HG02588 (cell line): Measurements from ENCODE around the gene INAFM1.

Experiments used
- ATAC-seq: cut with Tn5 transposase; IDR thresholded peaks from one replicate; pipeline ENCODE4 v1.9.1; 2021; ENCODE audit warnings: mild to moderate bottlenecking, moderate library complexity; ENCODE audit not compliant: unreplicated experiment

Gene INAFM1

DNA sequence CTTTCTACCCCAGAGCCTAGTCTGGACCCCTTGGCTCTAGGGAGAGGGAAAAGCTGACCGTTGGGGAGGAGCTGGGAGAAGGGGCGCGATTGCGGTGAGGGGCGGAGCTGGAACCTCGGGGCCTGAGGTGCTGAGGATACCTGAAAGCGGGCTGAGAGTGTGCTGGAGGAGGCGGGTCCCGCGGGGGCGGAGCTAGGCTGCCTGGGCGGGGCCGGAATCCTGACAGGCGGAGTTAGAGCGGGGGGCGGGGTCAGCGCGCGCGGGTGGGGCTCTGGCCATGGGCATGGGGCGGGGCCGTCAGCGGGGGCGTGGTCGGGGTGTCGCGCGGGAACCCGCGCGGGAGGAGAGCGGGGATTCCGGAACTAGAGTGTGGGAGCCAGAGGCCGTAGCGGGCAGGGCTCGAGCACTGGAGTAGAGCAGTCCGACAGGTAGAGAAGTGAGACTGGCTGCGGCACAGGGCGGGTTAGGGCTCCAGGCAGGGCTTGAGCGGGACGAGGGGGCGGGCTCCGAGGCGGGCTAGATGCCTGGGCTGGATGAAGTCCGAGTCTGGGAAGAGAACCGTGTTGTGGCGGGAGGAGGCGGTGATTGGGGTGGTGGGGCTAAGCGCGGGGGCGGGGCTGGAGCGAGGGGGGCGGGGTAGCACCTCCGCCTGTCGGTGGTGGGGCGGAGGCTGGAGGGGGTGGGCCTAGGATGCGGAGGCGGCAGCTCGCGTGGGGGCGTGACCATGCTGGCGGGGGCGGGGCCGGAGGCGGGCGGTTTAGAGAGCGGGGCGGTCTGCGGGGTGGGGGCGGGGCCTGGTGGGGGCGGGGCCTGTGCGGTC, at the start of gene INAFM1:
INAFM1 (plus strand) TSS at position 815 of the 820 bp plus-strand sequence. CDS start 35 bp downstream, outside the sequence.
- ATAC-seq, result peak; percentile 42

DNA sequence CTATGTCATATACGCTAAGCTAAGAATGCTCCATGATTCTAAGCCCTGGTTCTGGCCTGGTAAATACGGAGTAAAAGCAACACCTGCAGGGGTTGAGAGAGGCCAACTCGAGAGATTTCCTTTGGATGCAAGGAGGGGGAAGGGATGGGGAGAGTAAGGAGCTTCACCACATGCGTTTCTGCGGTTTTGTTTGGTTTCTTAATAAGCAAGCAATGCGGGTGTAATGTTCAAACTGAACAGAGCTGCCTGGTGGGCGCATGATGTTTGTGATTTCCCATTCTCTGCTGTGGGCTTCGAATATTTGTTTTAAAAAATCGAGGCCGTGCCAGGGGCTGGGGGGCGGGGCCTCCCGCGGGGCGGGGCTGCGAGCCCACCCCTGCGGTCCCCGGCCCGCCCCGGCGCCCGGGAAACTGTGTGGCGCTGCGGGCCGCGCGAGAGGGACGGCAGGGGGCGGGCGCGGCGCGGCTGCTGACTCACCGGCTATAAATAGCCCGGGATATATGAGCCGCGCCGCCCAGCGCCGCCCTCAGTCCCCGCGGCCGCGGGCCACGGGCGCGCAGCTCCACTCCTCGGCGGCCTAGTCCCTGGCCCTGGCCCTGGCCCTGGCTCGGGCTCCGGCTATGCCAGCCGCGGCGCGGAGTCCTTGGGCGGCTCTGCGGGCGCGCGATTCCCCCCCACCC, 48.8 kb upstream of the INAFM1 start:
- peak; percentile 46 for ATAC-seq

DNA sequence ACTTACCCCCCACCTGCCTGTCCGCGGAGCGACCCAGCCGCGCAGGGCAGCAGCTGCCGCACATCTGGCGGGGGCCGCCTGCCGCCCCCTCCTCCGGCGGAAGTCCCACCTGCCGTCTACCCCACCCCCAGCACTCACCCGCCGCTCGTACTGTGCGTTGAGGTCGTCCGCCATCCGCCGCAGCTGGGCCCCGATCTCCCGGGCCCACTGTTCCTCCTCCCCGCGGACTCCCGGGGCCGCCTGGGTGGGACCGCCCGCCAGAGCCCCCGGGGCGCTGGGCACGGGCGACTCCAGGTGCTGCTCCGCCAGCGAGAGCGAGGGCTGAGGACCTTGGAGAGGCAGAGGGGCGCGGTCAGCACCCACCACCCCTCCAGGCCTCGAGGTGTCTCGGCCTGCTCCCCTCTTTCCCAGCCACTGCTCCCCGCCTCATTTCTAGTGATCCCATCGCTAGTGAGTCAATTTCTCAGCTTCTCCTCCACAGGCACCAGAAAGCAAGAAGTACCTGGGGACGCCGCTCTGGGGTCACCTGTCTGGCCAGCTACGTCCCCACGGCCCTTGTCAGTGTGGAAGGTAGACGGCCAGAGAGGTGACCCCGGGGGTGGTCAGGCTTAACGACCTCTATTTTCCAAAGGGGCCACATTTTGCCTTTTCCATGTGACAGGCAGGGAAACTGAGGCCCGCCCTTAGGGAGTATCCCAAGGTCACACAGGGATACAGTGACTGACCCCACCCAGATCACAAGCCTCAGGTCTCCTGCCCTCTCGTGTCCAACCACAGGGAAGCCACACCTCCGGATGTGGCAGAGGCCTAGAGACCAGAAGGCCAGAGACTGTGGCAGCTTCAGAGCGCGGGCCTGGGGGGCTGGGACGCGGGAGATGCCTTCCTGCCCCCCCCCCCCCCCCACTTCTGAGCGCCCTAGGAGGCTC, 48.0 kb upstream of the INAFM1 start:
- no peak for ATAC-seq

DNA sequence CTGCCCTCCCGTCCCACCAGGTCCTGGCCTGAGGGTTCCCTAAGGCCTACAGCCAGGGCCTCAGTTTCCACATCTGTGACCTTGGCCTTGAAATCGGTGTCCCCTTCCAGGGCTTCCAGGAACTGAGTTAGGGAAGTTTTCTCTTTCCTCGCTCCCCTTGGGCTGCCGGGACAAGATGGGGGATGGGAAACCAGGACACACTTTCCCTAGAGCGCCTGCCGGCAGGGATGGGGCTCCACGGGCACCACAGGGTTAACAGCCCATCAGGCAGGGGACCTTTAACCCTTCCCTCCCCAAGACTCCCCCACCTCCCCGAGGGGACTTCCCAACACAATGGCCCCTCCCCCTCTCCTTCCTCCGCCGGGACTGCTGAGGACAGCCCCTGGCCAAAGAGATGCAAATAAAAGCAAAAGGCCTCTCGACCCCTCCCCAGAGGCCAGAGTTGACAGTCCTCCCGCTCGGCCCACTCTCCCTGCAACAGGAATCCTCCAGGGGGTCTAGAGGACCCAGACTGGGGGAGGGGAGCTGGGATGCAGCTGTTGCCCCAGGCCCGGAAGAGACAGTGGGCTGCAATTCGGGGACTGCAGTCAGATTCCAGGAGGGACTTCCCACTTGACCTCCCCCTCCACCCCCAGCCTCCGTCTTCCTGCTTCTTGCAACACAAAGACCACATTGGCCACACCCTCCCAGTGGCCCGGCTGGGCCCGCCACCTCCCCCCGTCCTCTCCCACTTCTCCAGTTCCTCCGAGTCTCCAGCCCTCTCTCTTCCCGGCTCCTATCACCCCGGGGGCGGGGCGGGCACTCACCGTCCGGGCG, 47.1 kb upstream of the INAFM1 start:
- ATAC-seq, result no peak

DNA sequence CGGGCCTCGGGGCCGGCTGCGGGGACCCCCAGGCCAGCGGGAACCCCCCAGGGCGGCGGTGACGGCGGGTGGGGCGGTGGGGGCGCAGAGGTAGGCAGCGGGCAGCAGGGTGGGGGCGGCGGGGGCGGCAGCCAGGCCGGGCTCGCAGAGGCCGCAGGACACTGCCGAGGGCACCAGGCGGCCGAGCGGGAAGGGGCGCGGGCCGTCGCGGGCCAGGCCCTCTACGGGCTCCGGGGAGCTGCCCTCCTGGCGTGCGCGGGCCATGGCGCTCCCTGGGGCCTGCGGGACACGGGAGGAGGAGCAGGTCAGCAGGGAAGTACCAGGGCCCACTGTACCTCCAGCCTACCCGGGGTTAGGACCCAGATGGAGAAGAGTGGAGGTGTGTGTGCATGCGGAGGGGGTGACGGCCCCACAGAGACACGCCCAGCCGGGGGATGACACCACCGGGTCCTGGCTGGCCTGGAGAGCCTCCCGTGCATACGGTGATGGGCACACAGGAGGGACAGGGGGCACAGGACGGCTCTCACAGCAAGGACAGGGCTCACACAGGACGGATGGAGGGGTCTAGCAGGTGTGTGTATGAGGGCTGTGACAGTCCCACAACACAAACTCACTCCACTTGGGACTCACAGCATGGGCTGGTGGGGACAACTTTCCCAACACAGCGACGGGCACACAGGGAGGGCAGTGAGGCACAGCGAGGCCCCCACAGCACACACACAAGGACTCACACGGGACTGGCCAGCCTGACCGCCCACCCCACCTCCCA, 46.3 kb upstream of the INAFM1 start:
- no peak for ATAC-seq

DNA sequence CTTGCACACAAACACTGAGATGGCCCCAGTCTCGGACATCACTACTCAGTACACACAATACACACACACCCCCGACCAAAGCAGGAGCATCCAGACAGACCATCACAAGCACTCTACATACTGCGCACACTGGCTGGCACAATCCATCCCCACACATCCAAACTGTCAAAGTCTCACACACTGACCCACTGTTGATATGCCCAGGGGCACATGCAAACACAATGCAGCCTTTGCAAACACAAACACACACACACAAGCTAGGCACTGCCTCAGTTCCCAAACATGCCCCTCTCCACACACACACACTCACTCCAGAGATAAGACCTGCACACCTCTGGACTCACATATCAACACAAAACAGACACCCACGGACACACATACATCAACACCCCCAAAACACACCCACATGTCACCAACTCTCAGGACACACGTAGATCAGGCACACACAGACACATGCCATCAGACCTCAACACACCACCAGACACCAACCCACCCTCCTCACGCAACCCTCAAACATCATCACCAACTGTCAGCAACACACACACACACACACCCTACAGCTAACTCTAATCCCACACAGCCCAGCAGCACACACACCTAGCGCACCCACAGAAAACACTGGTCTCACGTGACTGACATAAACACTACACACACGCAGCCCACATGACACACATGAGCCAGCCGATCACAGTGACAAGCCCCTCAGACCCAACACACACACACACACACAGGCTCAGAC, 45.6 kb upstream of the INAFM1 start:
- ATAC-seq, result no peak

DNA sequence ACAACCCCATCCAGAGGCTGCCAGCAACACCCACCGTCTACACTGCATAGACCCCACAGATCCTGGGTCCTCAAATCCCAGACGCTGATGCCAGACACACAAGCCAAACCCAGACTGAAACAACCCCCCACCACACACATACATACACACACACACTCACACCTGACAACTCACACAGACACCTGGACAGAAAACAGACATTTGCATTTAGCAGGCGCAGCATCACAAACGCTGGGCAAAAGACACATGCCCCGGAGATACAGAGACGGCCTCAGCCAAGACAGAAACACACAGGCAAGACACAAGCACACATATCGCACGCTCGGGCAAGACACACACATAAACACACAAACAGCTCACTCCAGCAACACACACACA, 45.0 kb upstream of the INAFM1 start:
- ATAC-seq, result no peak

DNA sequence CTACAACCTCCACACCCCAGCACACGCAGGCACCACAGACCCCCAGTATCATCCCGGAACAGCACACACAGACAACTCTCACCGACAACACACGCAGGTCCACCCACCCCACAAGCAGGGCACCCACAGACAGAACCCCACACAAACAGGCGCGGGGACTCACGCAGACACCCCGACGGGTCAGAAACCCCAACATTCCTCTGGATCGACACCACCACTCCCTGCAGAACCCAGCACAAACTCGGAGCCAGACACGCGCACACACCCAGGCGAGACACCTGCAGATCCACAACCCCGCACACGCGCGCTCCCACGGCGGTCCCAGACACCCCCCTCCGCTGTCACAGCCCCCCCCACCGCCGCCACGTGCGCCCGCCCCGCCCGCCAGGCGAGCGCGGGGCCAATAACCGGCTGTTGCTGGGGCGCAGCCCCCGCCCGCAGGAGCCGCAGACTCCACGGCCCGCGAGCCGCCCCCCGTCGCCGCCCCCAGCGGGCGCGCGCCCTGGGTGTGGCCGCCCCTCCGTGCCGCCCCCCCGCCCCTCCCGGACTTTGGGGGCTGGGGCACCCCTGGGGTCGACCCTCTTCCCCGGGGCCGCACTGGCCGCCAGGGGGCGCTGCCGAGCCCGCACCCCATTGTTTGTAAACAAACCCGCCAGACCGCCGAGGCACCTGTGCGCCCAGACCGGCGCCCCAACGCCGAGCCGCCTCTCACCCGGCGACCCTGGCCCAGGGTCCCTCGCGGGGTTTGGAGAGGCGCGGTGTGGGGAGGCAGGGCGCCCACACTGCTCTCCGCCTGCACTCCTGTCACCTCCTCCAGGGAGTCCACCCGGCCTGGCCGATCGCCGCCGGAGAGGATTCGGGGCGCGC, 44.4 kb upstream of the INAFM1 start:
- no peak for ATAC-seq

DNA sequence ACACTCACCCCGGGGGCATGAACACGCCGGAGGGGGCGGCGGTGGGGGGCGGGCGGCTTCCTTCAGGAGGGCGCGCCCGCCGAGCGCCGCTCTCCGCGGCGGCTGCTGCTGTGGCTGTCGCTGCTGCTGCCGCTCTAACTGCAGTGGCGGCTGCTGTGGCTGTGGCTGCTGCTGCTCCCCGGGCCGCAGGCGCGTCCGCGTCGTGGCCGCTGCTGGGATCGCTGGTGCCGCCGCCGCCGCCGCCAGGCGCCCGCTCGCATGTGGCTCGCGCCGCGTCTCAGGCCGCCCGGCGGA, 43.8 kb upstream of the INAFM1 start, which contains the start of gene BBC3:
BBC3 (minus strand) TSS at position 279 of the 294 bp plus-strand sequence. CDS start 2,768 bp downstream, outside the sequence.
- ATAC-seq, result no peak

DNA sequence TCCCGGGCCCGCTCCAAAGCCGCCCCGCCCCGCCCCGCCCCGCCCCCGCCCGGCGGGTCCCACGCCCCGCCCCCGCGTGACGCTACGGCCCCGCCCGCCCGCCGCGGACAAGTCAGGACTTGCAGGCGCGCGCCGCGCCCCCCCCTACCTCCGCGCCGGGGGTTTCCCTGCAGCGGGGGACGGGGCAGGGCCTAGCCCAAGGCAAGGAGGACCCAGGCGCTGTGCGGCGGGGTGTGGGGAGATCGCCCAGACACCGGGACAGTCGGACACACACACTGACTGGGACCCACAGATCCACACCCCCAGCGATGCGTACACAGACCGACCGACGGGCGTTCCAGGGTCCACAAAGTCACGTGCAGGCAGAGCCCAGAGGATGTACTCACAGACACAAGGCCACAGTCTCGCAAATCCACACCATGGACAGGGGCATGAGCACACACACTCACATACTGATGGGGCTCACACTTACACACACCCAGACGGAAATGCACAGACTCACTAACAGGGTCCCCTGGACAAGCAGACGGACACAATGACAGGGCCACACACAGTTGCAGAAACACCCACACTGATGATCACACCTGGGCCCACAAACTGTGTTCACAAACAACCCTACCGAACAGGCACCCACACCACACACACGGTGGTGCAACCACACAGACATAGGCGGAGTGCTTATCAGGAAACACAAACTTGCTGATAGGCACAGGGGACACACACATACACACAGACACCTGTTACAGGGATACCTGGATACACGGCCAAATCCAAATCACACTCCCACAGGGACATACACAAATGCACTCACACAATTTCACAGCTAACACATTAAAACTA, 43.2 kb upstream of the INAFM1 start:
- peak; percentile 36 for ATAC-seq

DNA sequence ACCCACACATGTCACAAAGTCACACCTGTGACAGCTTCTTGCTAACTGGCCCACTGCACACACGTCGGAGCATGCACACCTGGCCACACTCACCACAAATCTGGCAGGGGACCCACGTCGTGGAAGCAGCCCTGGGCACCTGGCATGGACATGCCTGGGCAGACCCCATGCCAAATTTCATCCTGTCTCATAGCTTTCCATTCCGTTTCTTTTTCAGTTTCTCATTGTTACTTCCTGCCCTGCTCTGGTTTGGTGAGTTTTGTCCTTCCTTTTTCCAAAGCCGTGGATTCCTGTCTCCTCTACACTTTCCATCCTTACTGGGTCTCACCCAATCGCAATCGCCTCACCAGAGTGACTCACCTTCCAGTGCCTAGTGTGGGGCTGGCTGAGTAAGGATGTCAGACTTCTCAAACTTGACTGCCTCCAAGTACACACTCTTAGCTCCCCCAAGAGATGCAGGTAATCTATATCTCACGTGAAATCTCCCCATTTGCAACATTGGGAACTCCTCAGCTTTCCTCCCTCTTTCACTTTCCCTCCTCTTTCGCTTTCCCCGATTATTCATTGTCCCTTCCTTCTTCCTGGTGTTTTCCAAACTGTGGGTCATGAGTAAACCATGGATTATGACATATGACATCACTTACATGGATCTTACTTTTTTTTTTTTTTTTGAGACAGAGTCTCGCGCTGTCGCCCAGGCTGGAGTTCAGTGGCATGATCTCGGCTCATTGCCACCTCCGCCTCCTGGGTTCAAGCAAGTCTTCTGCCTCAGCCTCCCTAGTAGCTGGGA, 42.1 kb upstream of the INAFM1 start:
- no peak for ATAC-seq

DNA sequence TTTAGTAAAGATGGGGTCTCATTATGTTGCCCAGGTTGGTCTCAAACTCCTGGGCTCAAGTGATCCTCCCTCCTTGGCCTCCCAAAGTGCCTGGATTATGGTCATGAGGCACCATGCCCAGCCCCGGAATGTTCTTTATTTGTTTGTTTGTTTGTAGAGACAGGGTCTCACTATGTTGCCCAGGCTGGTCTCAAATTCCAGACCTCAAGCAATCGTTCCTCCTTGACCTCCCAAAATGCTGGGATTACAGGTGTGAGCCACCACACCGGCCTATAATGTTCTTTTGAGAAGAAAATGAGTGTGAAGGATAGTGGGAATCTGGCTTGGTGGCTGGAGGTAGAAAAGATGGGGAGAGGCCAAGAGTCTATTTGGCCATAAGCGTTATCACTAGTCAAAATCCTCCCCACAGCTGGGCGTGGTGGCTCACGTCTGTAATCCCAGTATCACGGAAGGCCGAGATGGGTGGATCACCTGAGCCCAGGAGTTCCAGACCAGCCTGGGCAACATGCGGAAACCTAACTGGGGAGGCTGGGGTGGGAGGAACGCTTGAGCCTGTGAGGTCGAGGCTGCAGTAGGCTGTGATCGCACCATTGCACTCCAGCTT, 38.5 kb upstream of the INAFM1 start:
- ATAC-seq, result no peak

DNA sequence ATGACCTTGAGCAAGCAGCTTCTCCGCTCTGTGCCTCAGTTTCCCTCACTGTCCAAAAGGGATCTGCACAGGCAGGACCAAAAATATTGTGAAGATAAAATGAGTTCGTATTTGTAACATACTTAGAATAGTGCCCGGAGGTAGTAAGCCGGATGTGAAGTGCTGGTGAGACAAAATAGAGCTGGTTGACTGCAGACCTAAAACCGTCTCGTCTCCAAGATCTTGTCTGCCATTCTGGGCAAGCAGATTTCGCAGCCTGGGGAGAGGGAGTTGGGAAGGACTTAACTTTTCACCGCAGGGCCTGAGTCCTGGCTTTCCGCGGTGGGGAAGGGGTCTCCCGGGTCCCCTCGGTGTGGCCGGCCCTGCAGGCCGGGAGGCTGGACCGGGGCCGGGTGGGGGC, 35.5 kb upstream of the INAFM1 start:
- ATAC-seq, result no peak

DNA sequence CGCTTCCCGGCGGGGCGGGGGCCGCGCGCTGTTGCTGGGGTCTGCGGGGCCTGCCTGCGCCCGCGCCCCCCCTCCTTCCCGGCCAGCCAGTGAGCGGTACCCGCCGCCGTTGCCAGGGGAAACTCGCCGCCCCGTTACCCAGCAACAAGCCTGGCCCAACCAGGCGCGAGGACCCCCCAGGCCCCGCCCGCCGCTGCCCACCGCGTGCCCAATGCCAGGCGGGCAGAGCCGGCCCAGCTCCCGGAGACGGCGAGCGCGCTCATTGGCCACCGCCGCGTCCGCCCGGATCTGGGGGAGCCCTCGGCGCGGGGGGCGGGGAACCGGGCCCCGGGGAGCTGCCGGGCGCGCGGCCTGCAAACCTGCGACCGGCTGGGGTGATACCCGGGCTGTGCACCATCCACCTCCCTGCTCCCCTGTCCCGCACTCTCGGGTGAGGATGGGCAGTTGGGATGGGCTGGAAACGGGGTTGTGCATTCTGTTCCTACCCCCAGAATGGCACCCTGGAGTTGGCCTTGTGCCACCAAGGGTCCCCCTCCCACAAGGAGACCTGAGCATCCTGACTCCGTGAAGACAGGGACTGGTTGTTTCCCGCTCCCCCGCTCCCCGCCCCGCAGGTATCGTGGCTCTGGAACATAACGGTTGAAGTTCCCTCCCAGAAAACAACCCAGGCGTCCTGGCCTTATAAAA, 34.9 kb upstream of the INAFM1 start:
- ATAC-seq, result no peak

DNA sequence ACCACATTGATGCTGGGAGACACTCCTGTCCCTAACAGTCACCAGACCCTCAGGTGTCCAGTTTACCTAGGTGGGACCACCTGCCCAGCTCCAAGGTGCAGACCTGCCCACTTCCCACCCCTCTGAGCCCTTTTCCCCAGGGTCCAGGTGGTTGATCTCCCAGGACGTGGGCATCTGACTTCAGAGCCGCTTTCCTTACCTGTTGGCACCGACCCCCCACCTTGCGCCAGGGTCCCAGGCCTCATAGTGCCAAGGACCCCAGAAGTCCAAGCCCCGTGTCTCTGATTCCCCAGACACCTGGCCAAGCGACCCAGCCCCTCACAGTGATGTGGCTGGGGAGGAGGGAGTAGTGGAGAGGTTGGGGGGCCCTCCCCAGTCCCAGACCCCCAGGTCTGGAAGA, 34.1 kb upstream of the INAFM1 start:
- no peak for ATAC-seq
